ENCODE results near the gene ALG13.
"Not testable (repeated sequence)": the region's sequence is repeated elsewhere in the genome, so short reads cannot be mapped to it uniquely, and the experiment has no call there.

The ALG13 gene

GRCh38 chrX:111680988-111681779 is at the start of gene ALG13:
Gene ALG13, plus strand, starts transcription at chrX:111681170. Its CDS starts 49 bp downstream, at chrX:111681219.
- peak; percentile 67 for DNase-seq

GRCh38 chrX:111634823-111635729 is 45.9 kb upstream of the ALG13 start:
- DNase-seq: peak; percentile 33

- DNase-seq: no peak
Measured at GRCh38 chrX:111641969-111642368, 39.0 kb upstream of the ALG13 start.

- DNase-seq: not testable (repeated sequence)
Measured at GRCh38 chrX:111645165-111645564, 35.8 kb upstream of the ALG13 start.

GRCh38 chrX:111645607-111646006 is 35.4 kb upstream of the ALG13 start:
- DNase-seq: no peak

GRCh38 chrX:111646515-111646914 is 34.5 kb upstream of the ALG13 start:
- DNase-seq: no peak

GRCh38 chrX:111648802-111649201 is 32.2 kb upstream of the ALG13 start:
- DNase-seq: no peak

GRCh38 chrX:111649638-111650037 is 31.3 kb upstream of the ALG13 start:
- DNase-seq: no peak

- no peak for DNase-seq
Measured at GRCh38 chrX:111650845-111651244, 30.1 kb upstream of the ALG13 start.

- peak; percentile 6 for DNase-seq
Measured at GRCh38 chrX:111652719-111653118, 28.3 kb upstream of the ALG13 start.

GRCh38 chrX:111661241-111661640 is 19.7 kb upstream of the ALG13 start:
- no peak for DNase-seq

- no peak for DNase-seq
Measured at GRCh38 chrX:111662292-111662691, 18.7 kb upstream of the ALG13 start.

- no peak for DNase-seq
Measured at GRCh38 chrX:111671668-111672067, 9.3 kb upstream of the ALG13 start.

- DNase-seq: no peak
Measured at GRCh38 chrX:111687305-111687704, 6.3 kb downstream of the ALG13 start.

- no peak for DNase-seq
Measured at GRCh38 chrX:111695297-111695880, 14.4 kb downstream of the ALG13 start.

- peak; percentile 9 for DNase-seq
Measured at GRCh38 chrX:111719426-111720210, 38.6 kb downstream of the ALG13 start.

- no peak for DNase-seq
Measured at GRCh38 chrX:111728096-111728495, 47.1 kb downstream of the ALG13 start.

GRCh38 chrX:111731351-111731750 is 50.4 kb downstream of the ALG13 start:
- DNase-seq: no peak

- no peak for DNase-seq
Measured at GRCh38 chrX:111736571-111736970, 55.6 kb downstream of the ALG13 start.

GRCh38 chrX:111742018-111742417 is 61.0 kb downstream of the ALG13 start:
- DNase-seq: no peak

GRCh38 chrX:111743316-111743715 is 62.3 kb downstream of the ALG13 start:
- no peak for DNase-seq

- no peak for DNase-seq
Measured at GRCh38 chrX:111756486-111756885, 75.5 kb downstream of the ALG13 start.

GRCh38 chrX:111759686-111760085 is 78.7 kb downstream of the ALG13 start:
- DNase-seq: no peak
